Measurements from ENCODE around the gene PI4KA.

DNA sequence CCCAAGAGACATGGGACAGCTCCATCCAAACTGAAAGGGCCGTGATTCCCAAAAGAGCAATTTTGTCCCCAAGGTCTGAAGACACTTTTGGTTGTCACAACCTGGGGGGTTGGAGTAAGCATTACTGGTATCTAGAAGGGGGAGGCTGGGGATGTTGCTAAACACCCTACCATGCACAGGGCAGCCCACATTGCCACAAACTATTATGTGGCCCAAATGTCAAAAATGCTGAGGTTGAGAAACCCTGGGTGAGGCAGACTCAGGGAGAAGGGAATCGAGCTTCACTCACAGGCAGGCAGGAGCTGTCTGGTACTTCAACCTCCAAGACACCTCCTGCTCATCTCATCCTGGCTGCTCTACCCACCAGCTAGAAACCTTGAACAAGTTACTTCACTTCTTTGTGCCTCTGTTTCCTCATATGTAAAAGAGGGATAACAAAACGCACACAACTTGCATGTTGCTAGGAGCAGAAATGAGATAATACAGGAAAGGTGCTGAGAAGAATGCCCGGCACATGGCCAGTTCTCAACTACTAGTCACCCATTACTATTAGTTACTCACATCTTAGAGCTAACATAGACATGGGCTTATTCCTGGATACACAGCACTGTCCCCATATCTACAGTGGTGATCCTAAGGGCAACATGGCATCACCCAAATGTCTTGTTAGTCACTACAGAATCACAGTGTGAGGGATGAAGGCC, 75.9 kb downstream of the PI4KA start:
- TF ChIP-seq, protein P1, sequence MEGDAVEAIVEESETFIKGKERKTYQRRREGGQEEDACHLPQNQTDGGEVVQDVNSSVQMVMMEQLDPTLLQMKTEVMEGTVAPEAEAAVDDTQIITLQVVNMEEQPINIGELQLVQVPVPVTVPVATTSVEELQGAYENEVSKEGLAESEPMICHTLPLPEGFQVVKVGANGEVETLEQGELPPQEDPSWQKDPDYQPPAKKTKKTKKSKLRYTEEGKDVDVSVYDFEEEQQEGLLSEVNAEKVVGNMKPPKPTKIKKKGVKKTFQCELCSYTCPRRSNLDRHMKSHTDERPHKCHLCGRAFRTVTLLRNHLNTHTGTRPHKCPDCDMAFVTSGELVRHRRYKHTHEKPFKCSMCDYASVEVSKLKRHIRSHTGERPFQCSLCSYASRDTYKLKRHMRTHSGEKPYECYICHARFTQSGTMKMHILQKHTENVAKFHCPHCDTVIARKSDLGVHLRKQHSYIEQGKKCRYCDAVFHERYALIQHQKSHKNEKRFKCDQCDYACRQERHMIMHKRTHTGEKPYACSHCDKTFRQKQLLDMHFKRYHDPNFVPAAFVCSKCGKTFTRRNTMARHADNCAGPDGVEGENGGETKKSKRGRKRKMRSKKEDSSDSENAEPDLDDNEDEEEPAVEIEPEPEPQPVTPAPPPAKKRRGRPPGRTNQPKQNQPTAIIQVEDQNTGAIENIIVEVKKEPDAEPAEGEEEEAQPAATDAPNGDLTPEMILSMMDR (IDR thresholded peaks at IDR 0.05; ENCODE audit: insufficient read depth, low read length) = no peak
- TF ChIP-seq POLR2AphosphoS5 (IDR thresholded peaks at IDR 0.05; ENCODE audit: low read depth) = no peak
- TF ChIP-seq, protein P2, sequence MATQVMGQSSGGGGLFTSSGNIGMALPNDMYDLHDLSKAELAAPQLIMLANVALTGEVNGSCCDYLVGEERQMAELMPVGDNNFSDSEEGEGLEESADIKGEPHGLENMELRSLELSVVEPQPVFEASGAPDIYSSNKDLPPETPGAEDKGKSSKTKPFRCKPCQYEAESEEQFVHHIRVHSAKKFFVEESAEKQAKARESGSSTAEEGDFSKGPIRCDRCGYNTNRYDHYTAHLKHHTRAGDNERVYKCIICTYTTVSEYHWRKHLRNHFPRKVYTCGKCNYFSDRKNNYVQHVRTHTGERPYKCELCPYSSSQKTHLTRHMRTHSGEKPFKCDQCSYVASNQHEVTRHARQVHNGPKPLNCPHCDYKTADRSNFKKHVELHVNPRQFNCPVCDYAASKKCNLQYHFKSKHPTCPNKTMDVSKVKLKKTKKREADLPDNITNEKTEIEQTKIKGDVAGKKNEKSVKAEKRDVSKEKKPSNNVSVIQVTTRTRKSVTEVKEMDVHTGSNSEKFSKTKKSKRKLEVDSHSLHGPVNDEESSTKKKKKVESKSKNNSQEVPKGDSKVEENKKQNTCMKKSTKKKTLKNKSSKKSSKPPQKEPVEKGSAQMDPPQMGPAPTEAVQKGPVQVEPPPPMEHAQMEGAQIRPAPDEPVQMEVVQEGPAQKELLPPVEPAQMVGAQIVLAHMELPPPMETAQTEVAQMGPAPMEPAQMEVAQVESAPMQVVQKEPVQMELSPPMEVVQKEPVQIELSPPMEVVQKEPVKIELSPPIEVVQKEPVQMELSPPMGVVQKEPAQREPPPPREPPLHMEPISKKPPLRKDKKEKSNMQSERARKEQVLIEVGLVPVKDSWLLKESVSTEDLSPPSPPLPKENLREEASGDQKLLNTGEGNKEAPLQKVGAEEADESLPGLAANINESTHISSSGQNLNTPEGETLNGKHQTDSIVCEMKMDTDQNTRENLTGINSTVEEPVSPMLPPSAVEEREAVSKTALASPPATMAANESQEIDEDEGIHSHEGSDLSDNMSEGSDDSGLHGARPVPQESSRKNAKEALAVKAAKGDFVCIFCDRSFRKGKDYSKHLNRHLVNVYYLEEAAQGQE (IDR thresholded peaks at IDR 0.05; ENCODE audit: insufficient replicate concordance, low read depth) = no peak

Measured in HL-60 (cell line).